ENCODE results near the gene ZNF785.
A peak's percentile ranks its signal among the peaks of the same experiment; 100 is the strongest.
"Not testable (repeated sequence)": the region's sequence is repeated elsewhere in the genome, so short reads cannot be mapped to it uniquely, and the experiment has no call there.

Gene ZNF785

DNA sequence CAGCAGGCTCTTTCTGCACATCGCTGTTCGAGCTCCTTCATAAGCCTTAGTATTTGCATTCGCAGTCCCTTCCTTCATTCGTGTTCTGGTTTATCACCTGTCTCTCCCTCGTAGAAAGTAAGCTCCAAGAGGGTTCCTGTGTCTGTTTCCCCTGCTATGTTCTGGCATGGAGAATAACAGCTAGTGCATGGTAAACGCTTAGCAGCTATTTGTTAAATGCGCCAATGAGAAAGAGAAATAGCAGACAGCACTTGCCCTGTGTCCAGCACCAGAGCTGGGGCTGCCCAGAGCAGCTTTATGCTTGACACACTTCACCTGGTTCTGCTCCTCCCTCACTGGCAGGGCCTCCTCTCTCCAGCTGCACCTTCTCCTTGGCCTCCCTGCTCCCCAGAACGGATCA, 19.5 kb downstream of the ZNF785 start:
- no peak for DNase-seq (ENCODE audit: low read depth)

DNA sequence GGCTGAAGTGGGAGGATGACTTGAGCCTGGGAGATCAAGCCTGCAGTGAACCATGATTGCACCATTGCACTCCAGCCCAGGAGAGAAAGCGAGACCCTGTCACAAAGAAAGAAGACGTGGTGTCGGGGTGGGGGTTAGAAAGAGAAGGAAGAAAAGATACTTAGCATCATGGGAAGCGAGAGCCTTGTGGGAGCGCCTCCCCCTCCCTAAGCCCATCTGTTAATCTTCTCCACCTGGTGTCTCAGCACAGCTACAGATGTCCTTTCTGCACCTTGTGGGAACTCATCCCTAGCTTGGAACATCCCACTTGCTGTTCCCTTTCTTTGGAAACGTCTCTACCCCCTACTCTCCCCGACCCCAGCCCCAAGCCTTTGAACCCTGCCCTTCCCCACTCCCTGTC, 20.0 kb downstream of the ZNF785 start:
- DNase-seq (ENCODE audit: low read depth): no peak

DNA sequence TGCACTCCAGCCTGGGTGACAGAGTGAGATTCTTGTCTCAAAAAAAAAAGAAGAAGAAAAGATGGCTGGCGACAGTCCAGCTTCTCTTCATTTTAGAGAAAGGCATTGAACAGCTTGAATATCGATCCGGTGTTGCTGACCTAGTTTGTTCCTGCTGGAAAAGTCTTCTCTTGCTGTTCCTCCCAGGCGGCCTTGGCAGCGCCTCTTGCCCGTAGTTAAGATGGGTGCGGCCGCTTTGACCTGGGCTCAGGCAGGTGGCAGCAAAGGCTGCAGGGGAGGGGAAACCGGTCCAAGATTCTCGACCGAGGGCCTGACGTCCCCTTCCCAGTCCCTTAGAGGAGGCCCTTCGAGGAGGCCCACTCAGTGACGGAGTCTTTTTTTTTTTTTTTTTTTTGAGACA, 23.5 kb downstream of the ZNF785 start:
- no peak for DNase-seq (ENCODE audit: low read depth)

DNA sequence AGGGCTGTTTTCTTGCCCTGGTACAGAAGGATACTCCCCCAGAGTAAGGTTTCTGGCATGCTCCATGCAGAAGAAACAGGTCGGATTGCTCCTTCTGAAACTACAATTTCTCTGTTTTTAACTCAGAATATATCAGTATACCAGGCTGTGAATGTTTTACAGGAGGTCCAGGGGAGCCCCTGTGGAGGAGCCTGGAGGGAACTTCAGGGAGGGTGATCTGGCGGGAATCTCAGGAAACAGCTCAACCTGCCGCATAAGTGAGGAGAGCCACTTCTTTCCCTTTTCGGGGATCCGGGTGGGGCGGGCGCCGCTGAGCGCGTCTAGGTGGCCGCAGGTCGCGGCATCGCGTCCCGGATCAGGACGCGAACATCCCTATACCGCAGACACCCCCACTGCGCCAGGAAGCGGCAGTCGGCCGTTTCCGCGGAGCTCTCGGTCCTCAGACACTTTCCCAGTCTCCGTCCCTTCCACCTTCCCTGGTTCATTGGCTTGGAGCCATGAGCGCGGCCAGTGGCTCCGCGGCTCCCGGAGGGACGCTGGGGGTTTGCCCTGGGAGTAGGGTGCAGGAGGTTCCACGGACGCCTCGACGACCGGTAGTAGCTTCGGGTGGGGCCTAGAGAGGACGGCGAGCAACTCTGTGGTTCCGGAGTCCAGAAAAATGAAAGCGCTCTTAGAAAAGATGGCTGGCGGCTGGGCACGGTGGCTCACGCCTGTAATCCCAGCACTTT, 24.2 kb downstream of the ZNF785 start:
- DNase-seq (ENCODE audit: low read depth): no peak

DNA sequence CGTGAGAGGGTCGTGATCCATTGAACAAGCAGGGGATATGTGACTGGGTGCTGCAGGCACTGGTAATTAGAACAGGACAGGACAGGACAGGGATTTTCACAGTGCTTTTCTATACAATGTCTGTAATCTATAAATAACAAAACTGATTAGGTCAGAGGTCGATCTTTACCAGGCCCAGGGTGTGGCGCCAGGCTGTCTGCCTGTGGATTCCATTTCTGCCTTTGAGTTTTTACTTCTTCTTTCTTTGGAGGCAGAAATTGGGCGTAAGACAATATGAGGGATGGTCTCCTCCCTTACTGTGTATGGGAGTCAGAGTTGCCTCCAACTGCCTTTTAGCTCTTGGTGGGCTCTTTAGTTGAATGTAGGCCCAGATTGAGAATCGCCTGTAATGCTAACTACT, 25.8 kb downstream of the ZNF785 start:
- DNase-seq (ENCODE audit: low read depth): no peak

DNA sequence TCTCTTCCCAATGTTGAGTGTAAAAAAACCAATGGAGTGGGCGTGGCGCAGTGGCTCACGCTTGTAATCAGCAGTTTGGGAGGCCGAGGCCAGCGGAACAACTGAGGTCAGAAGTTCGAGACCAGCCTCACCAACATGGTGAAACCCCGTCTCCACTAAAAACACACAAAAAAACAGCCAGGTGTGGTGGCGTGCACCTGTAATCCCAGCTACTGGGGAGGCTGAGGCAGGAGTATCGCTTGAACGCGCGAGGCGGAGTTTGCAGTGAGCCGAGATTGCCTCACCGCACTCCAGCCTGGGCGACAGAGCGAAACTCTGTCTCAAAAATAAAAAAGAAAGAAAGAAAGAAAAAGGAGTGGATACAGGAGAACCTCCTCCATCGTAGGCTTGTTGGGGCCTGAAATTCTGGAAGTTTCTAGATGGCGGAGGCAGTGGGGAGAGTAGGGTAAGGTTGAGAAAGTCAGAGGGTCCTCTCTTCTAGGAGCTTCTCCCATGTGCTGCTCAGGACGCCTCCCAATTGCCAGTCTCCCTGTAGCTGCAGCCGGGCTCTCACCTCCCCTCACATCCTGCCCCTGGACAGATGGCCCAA, 26.6 kb downstream of the ZNF785 start:
- DNase-seq (ENCODE audit: low read depth): no peak

DNA sequence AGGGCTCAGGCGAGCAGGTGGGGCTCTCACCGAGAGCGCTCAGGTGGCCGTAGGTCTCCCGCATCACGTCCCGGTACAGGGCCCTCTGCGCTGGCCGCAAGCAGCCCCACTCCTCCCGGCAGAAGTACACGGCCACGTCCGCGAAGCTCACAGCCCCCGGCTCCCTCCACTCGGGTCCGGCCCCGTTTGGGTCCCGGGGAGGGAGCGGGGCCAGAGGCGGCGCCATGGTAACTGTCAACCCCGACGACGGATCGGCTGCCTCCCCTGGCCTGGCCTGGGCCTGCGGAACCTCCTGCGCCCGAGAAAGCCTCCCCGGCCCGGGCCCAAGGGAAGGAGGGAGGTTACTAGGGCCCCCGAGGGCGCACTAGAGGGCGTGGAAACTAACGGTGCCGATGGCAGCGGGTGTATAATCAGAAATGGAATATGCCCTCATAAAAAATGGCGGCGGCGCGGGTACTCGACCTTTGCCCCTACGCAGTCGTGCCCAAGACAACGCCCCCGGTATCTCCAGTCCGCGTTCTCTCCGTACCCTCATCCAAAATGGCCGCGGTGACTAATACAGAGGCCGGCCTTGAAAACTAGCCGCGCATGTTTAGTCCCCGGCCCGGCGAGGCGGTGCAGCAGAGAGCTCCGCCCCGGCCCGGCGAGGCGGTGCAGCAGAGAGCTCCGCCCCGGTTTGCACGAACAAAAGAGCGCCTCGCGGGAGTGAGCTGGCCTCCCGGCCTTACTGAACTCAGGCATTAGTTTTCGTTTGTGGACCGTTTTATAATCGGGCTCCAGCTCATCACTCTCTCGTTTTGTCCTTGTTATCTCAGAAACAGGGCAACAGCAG, 27.3 kb downstream of the ZNF785 start, which contains the start of gene ZNF764:
ZNF764 (minus strand) TSS at position 418 of the 832 bp plus-strand sequence; CDS start at position 226, 192 bp downstream.
- DNase-seq (ENCODE audit: low read depth): peak; percentile 99

DNA sequence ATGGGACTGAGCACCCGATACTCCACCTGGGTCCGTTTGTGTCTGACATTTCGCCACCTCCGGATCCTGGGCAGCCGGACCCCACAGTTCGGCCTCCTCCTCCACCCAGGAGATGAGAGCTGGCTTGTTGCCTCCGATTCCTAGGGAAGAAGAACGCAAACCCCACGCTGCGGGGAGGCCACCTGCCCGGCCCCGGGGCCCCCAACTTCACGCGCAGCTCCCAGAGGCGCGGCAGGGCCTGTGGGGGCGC, 27.9 kb downstream of the ZNF785 start:
- peak; percentile 26 for DNase-seq (ENCODE audit: low read depth)

DNA sequence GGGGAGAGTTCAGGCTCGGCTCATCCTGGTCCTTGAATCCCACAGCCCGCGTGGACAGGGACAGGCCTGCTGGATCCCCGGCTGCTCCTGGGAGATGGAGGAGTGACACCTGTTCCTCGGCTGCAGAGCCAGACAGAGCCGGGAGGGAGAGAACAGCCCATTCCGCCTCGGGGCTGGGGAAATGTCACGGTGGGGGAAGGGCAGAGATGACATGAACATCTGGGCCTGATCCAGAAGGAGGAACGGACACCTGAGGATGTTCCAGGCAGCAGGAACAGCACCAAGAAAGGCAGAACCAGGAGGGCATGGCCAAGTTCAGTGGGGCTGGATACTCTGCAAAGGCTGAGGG, 29.4 kb downstream of the ZNF785 start:
- DNase-seq (ENCODE audit: low read depth): no peak

DNA sequence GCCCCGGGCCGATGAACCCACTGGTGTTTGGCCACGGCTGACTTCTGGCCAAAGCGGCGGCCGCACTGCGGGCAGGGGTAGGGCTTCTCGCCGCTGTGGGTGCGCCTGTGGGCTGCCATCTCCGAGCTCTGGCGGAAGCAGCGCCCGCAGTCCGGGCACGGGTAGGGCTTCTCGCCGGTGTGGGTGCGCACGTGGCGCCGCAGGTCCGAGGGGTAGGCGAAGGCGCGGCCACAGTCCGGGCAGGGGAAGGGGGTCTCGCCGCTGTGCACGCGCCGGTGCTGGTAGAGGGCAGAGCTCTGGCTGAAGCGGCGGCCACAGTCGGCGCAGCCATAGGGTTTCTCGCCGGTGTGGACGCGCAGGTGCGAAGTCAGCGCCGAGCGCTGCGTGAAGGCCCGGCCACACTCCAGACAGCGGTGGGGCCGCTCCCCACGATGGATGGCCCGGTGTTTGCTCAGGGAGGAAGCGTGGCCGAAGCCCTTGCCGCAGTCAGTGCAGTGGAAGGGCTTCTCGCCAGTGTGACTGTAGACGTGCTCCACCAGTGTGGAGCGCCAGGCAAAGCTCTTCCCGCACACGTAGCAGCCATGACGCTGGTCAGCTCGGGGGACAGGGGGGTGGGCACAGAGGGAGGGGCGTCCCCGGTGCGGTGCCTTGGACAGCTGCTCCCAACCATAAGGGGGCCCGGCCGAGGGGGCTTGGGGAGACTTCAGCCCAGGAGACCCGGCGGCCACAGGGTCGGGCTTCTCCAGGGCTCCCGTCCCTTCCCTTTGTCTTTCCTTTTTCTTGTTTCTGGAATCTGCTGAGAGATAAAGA, 30.0 kb downstream of the ZNF785 start:
- DNase-seq (ENCODE audit: low read depth): no peak

DNA sequence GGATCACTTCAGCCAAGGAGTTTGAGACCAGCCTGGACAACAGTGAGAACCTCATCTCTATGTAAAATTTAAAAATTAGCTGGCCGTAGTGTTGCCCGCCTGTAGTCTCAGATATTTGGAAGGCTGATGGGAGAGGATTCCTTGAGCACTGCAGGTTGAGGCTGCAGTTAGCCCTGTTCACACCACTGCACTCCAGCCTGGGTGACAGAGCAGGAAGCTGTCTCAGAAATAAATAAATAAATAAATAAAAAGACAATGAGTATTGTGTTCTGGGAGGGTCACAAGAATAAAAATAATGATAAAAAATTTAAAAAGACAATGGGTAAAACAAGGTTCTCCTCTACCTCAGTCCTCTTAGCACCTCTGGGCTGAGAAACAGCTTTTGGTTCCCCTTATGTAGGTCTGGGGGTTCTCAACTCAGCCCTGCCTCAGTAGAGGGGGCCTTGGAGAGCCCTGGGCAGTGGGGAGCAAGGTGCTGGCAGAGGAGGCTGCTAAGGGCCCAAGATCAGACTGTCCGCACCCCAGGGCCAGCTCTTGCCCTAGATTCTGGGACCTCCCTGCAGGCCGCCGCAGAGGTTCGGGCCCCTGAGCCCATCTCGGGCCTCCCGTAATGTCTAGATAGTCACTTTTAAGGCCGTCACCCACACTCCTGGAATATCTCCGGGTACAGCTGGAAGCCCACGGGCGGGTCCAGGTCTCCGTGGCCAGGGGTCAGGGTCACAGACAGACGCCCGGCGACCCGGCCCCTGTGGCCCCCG, 30.8 kb downstream of the ZNF785 start:
- DNase-seq (ENCODE audit: low read depth): no peak

DNA sequence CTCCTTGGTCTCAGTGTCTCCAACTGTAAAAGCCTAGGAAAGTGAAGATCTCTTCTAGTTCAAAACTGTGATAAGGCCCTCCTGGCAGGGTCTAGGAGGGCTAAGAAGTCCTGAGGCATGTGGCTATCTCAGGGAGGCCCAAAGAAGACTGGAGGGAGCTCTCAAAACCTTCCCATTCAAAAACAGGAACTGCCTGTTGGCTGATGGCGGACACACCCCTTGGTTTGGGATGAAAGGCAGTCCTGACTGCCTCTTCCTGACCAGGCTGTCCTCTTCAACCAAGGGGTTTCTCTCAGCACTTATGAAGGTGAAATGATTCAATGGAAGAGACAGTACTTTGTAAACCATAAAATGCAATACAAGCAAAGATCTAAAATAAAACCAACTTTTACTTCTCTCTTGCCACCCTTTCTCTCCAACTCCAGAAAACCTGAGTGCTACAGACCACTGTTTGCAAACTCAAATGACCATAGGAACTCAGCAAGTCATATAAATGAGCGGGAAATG, 32.1 kb downstream of the ZNF785 start:
- no peak for DNase-seq (ENCODE audit: low read depth)

DNA sequence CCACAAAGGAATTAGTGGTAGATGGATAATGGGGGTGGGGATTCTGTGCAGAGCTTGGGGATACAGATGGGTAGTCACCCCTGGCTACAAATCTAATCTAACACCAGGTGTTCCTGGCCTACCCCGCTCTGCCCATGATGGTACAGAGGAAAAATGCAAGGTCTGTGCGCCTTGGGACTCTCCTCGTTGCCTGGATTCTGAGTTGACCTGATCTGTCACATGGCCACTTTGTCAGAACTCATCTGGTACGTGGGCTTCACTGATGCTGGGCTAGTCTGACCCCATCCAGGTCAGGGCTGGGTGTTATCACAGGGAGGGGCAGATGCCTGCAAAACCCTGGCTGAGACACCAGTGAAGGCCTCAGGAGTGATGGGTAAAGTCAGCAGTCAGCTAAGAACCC, 32.5 kb downstream of the ZNF785 start:
- no peak for DNase-seq (ENCODE audit: low read depth)

DNA sequence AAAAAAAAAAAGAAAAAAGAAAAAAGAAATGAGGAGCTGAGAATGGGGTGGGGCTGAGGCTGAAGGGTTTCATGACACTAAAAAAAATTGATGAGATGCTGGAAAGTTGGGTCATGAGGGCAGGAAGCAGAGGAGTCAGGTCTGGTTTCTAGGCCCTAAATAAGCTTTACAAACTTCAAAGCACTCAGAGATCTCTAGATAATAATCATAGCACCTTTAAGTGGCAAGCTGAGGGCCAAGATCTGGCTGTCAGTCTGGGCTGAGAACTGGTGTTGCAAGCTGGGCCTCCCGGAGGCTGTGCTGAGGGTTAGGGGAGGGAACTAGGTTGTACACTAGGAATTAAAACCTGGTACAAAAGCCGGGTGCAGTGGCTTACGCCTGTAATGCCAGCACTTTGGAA, 33.7 kb downstream of the ZNF785 start:
- DNase-seq (ENCODE audit: low read depth): no peak

DNA sequence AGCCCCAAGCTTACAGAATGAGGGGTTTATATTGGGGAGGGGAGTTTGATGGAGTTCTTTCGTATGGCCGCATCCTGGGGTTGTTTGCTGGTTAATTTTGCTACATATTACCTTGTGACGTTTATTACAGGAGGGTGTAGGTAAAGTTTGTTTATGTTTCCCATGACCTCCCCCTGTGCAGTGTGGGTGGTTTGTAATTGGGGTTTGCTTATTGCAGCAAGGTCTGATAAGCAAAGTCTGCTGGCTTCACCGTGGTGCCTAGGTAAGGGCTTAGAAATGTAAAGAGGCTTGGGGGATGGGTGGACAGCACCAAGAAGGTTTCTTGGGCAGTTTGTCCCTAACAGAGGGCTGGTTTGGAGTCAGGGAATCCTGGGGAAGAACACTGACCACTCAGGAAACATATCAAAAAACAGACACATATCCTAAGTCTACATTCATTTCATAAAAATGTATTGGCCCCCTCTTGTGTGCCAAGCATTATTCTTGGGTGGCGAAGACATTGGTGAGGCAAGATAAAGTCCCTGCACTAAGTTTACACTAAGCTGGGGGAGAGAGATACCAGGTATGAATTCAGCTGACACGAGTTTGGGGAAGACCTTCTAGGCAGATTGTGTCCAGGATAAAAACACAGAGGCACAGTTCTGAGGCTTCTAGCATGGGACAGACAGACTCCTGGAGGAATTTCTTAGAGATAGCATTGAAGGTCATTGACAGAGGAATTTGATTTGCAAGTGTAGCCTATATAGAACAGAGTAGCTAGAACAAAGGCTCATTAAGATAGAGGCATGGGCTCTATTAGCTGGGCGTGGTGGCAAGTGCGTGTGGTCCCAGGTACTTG, 36.9 kb downstream of the ZNF785 start:
- no peak for DNase-seq (ENCODE audit: low read depth)

DNA sequence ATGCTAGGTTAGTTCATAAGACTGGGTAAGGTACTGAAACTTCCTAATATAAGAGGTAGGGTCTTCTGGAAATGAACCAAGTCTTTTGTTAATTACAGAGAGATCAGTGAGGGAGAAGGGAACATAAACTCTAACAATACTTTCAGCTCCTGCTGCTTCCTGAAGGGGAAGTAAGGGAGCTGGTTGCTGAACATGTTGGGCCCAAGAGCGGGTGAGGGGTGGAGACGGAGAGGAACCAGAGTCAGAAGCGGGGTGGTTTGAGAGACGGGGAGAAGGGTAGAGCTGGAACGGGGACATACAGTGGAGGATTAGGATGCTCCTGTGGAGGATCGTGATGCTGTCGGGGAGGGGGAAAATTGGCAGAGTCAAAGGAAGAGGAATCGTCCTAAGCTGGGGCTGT, 39.4 kb downstream of the ZNF785 start:
- DNase-seq (ENCODE audit: low read depth): no peak

DNA sequence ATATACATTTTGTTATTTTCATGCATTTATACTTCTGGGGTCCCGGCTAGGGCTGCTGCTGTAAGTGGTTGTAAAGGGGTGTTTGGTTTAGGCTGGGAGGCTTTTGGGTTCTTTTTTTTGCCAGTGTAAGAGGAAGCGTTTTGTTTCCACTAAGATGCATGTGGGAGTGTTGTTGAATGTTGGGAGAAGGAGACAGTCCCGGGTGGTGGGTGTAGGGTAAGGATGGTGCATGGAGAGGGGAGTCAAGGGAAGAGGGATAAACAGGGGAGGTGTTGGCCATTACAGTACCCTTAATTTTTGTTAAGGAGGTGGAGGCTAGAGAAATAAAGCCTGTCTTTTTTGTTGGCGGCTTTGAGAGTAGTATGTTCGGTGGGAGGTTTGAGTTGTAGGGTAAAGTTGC, 42.4 kb downstream of the ZNF785 start:
- no peak for DNase-seq (ENCODE audit: low read depth)

DNA sequence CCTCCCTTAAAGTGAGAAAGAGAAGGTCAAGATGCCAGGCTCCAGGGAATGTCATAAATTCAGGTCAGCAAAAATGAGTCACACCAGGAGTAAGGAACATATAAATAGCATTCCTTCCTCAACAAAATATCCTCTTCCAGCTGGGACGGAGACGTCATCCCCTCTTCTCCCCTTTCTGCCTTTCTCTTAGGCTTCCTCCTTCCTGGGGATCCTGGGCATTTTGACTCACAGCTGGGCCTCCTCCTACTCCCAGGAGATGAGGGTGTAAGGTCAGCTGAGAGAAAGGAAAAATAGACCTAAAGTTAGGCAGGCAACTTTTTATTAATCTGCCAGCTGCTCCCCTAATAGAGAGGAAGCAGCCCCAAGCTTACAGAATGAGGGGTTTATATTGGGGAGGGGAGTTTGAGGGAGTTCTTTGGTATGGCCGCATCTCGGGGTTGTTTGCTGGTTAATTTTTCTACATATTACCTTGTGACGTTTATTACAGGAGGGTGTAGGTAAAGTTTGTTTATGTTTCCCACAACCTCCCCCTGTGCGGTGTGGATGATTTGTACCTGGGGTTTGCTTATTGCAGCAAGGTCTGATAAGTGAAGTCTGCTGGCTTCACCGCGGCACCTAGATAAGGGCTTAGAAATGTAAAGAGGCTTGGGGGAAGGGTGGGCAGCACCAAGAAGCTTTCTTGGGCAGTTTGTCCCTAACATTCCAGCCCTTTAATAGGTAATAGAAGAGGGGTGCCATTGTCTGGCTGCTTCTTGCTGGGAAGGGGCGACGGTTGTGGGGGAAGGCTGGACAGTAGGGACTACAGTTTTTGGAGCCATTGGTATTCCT, 43.8 kb downstream of the ZNF785 start:
- peak; percentile 52 for DNase-seq (ENCODE audit: low read depth)

DNA sequence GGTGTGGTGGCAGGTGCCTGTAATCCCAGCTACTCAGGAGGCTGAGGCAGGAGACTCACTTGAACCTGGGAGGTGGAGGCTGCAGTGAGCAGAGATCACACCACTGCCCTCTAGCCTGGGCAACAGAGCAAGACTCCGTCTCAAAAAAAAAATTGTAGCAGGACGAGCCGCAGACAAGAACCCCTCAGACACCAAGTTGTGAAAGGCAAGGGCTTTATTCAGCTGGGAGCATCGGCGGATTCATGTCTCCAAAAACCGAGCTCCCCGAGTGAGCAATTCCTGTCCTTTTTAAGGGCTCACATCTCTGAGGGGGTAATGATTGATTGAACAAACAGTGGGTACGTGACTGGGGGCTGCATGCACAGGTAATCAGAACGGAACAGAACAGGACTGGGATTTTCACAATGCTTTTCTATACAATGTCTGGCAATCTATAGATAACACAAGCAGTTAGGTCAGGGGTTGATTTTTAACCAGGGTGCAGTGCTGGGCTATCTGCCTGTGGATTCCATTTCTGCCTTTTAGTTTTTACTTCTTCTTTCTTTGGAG, 44.5 kb downstream of the ZNF785 start:
- DNase-seq (ENCODE audit: low read depth): not testable (repeated sequence)
